Fibroblast of mammary gland (primary cell): ENCODE data around the gene POC1A.

Source experiments
- DNase-seq: peaks from one replicate; pipeline ENCODE4 v3.0.0-alpha.2; 2010; ENCODE audit warnings: low read depth
- H3K4me3 ChIP-seq: 2 replicates; pipeline ENCODE4 v1.5.1; 2011; ENCODE audit warnings: low read depth, mild to moderate bottlenecking, low read length, moderate library complexity; ENCODE audit not compliant: control insufficient read depth
- CTCF ChIP-seq: conservative IDR thresholded peaks from 2 replicates; pipeline ENCODE4 v1.5.1; 2011; ENCODE audit warnings: low read depth, low read length, inconsistent platforms; ENCODE audit not compliant: control insufficient read depth, insufficient read depth

Gene POC1A

DNA sequence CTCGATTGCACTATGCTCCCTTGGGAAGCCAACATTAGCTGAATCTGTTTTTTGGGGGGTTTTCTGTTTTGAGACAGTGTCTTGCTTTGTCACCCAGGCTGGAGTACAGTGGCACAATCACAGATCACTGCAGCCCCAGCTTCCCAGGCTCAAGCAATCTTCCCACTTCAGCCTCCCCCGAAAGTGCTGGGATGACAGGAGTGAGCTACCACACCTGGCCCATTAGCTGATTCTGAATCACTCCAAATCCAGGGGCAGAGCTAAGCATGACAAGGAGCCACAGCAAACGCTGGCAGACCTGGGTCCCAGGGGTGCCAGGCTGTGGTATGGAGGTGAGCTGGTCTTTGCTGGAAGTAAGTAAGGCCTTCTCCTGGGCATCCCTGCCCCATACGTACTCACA lies 18.9 kb downstream of the POC1A start:
- H3K4me3 ChIP-seq, result no peak overlapping the region
- no peak for TF ChIP-seq CTCF

DNA sequence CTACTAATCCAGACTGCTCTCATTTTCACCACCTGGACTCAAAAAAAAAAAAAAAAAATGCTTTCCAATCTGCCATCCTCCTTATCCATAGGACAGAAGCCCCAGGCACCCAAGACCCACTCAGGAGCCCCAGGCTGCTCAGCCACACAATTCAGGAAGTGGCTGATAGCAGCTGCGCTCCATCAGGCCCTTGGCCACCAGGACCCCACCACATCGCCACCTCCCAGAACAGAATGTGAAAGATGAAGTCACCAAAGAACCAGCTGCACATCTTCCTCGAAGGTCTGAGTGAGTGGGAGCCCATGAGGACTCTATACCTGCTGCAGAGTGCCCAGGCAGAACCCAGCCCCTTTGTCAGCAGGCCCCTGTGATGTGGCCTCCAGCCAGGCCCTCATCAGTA lies 19.5 kb downstream of the POC1A start:
- DNase-seq, result no peak
- no peak for TF ChIP-seq CTCF
- H3K4me3 ChIP-seq, result no peak overlapping the region

More for the DNA sequence above, 18.9 kb downstream of the POC1A start:
- DNase-seq, result no peak

- DNase-seq, result no peak
- TF ChIP-seq CTCF, result no peak
- H3K4me3 ChIP-seq, result no peak overlapping the region
Observed at GRCh38 chr3:52132930-52133329, 21.3 kb downstream of the POC1A start.

- no peak overlapping the region for H3K4me3 ChIP-seq
- no peak for DNase-seq
- no peak for TF ChIP-seq CTCF
Observed at GRCh38 chr3:52132041-52132440, 22.2 kb downstream of the POC1A start.

GRCh38 chr3:52130966-52131622 lies 23.1 kb downstream of the POC1A start:
- DNase-seq, result no peak
- H3K4me3 ChIP-seq, result no peak overlapping the region
- no peak for TF ChIP-seq CTCF

GRCh38 chr3:52128118-52128683 lies 26.0 kb downstream of the POC1A start:
- TF ChIP-seq CTCF, result no peak
- peak; percentile 72 for DNase-seq
- H3K4me3 ChIP-seq, result no peak overlapping the region
